ENCODE results near the gene MEP1B. TPM values are rescaled to one million over a fixed set of nuclear protein-coding genes. Genes with fewer than 3 reads are reported as not detected.
"Not testable (repeated sequence)": the region's sequence is repeated elsewhere in the genome, so short reads cannot be mapped to it uniquely, and the experiment has no call there.

The MEP1B gene
- polyA plus RNA-seq, 1 of the 3 experiments (the other 2 are of a cell fraction) = not detected

- no peak overlapping the region for H3K27ac ChIP-seq (ENCODE audit: low read depth in 2 of 2, low read length in 1 of 2)
- no peaks in the 10 kb centered on the region for H4K20me1 ChIP-seq (ENCODE audit: insufficient read depth)
- H3K9me2 ChIP-seq = no peaks in the 10 kb centered on the region
- H3K79me2 ChIP-seq (ENCODE audit: insufficient read depth) = no peaks in the 10 kb centered on the region
- H3K9me3 ChIP-seq = no peaks in the 10 kb centered on the region
- H3K4me1 ChIP-seq (ENCODE audit: control insufficient read depth in 1 of 2, insufficient read depth in 2 of 2, low read depth in 1 of 2, low read length in 1 of 2) = no peaks in the 10 kb centered on the region
- H3K27me3 ChIP-seq (ENCODE audit: insufficient read depth) = no peaks in the 10 kb centered on the region
- DNase-seq = no peak
- no peak overlapping the region for H3K4me2 ChIP-seq
- H3F3A ChIP-seq (replicated peaks; ENCODE audit: insufficient read depth) = no peaks in the 10 kb centered on the region
- 72% methylated on average over 1 of the region's 1 CpG for WGBS (ENCODE audit: low lambda C conversion rate)
- H3K4me3 ChIP-seq (ENCODE audit: low read depth in 2 of 2, low read length in 1 of 2) = no peak overlapping the region
- no peak for TF ChIP-seq RCOR1 (IDR thresholded peaks at IDR 0.05; ENCODE audit: low read length)
- TF ChIP-seq JUND (IDR thresholded peaks at IDR 0.05) = no peak
- no peak for TF ChIP-seq EZH2phosphoT487 (IDR thresholded peaks at IDR 0.05; ENCODE audit: borderline replicate concordance, low read depth)
- TF ChIP-seq TEAD4 (IDR thresholded peaks at IDR 0.05; ENCODE audit: borderline replicate concordance, insufficient read depth) = no peak
- TF ChIP-seq, protein P1, sequence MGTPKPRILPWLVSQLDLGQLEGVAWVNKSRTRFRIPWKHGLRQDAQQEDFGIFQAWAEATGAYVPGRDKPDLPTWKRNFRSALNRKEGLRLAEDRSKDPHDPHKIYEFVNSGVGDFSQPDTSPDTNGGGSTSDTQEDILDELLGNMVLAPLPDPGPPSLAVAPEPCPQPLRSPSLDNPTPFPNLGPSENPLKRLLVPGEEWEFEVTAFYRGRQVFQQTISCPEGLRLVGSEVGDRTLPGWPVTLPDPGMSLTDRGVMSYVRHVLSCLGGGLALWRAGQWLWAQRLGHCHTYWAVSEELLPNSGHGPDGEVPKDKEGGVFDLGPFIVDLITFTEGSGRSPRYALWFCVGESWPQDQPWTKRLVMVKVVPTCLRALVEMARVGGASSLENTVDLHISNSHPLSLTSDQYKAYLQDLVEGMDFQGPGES (IDR thresholded peaks at IDR 0.05; ENCODE audit: low read depth, low read length) = no peak
- TF ChIP-seq YY1 (IDR thresholded peaks at IDR 0.05; ENCODE audit: low read depth) = no peak
- no peak for TF ChIP-seq ZBTB33 (IDR thresholded peaks at IDR 0.05; ENCODE audit: borderline replicate concordance, low read depth)
- TF ChIP-seq SMC3 (IDR thresholded peaks at IDR 0.05; ENCODE audit: low read depth, low read length) = no peak
- TF ChIP-seq MXI1 (IDR thresholded peaks at IDR 0.05; ENCODE audit: low read depth, low read length) = no peak
- no peak for TF ChIP-seq RXRA (IDR thresholded peaks at IDR 0.05; ENCODE audit: borderline replicate concordance, low read depth)
- no peak for TF ChIP-seq NRF1 (IDR thresholded peaks at IDR 0.05; ENCODE audit: low read depth, low read length)
- no peak for TF ChIP-seq MEF2A (IDR thresholded peaks at IDR 0.05; ENCODE audit: borderline replicate concordance, low read depth)
- TF ChIP-seq, protein P2, sequence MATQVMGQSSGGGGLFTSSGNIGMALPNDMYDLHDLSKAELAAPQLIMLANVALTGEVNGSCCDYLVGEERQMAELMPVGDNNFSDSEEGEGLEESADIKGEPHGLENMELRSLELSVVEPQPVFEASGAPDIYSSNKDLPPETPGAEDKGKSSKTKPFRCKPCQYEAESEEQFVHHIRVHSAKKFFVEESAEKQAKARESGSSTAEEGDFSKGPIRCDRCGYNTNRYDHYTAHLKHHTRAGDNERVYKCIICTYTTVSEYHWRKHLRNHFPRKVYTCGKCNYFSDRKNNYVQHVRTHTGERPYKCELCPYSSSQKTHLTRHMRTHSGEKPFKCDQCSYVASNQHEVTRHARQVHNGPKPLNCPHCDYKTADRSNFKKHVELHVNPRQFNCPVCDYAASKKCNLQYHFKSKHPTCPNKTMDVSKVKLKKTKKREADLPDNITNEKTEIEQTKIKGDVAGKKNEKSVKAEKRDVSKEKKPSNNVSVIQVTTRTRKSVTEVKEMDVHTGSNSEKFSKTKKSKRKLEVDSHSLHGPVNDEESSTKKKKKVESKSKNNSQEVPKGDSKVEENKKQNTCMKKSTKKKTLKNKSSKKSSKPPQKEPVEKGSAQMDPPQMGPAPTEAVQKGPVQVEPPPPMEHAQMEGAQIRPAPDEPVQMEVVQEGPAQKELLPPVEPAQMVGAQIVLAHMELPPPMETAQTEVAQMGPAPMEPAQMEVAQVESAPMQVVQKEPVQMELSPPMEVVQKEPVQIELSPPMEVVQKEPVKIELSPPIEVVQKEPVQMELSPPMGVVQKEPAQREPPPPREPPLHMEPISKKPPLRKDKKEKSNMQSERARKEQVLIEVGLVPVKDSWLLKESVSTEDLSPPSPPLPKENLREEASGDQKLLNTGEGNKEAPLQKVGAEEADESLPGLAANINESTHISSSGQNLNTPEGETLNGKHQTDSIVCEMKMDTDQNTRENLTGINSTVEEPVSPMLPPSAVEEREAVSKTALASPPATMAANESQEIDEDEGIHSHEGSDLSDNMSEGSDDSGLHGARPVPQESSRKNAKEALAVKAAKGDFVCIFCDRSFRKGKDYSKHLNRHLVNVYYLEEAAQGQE (IDR thresholded peaks at IDR 0.05; ENCODE audit: low read depth, low read length) = no peak
- no peak for TF ChIP-seq FOXM1 (IDR thresholded peaks at IDR 0.05; ENCODE audit: low read depth)
- TF ChIP-seq, protein P3, sequence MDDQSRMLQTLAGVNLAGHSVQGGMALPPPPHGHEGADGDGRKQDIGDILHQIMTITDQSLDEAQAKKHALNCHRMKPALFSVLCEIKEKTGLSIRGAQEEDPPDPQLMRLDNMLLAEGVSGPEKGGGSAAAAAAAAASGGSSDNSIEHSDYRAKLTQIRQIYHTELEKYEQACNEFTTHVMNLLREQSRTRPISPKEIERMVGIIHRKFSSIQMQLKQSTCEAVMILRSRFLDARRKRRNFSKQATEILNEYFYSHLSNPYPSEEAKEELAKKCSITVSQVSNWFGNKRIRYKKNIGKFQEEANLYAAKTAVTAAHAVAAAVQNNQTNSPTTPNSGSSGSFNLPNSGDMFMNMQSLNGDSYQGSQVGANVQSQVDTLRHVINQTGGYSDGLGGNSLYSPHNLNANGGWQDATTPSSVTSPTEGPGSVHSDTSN (IDR thresholded peaks at IDR 0.05) = no peak
- TF ChIP-seq FOXJ3 (CRISPR knock-in tag; IDR thresholded peaks at IDR 0.05) = no peak
- no peak for TF ChIP-seq TAF1 (IDR thresholded peaks at IDR 0.05; ENCODE audit: borderline replicate concordance, low read depth, low read length)
- H3K9ac ChIP-seq = no peak overlapping the region
- ChIA-PET CTCF (interaction anchor here (1.0 to 1.3 kb wide), 3 partner anchors 17 to 97 kb away, joined by 3 to 4 read pairs (median 4); no protein-coding TSS in a partner anchor), POLR2A (no interaction called here)
- no peak overlapping the region for H2AFZ ChIP-seq (ENCODE audit: low read depth)
- no peaks in the 10 kb centered on the region for H3K36me3 ChIP-seq (replicated peaks in 1 of 2; ENCODE audit: control insufficient read depth in 1 of 2, insufficient read depth in 2 of 2, low read length in 1 of 2)
These were observed 14.6 kb upstream of the MEP1B start for GRCh38 chr18:32175265-32175664.

DNA sequence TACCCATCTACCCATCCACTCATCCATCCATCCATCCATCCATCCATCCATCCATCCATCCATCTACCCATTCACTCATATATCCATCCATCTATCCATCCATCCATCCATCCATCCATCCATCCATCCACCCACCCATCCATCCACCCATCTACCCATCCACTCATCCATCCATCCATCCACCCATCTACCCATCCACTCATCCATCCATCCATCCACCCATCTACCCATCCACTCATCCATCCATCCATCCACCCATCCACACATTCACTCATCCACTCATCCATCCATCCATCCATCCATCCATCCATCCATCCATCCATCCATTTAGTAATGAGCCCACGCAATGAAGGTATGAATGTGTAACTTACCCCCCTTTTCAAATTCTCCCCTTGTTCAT, 13.1 kb upstream of the MEP1B start:
- H3K36me3 ChIP-seq (replicated peaks in 1 of 2; ENCODE audit: control insufficient read depth in 1 of 2, insufficient read depth in 2 of 2, low read length in 1 of 2); H3K79me2 ChIP-seq (ENCODE audit: insufficient read depth); H3F3A ChIP-seq (replicated peaks; ENCODE audit: insufficient read depth); H3K9ac ChIP-seq; H3K27ac ChIP-seq (ENCODE audit: low read depth in 2 of 2, low read length in 1 of 2); DNase-seq; H2AFZ ChIP-seq (ENCODE audit: low read depth); H3K9me3 ChIP-seq; POLR2A ChIA-PET; H3K9me2 ChIP-seq; H3K4me2 ChIP-seq; H3K4me1 ChIP-seq (ENCODE audit: control insufficient read depth in 1 of 2, insufficient read depth in 2 of 2, low read depth in 1 of 2, low read length in 1 of 2); H3K4me3 ChIP-seq (ENCODE audit: low read depth in 2 of 2, low read length in 1 of 2); H4K20me1 ChIP-seq (ENCODE audit: insufficient read depth); H3K27me3 ChIP-seq (ENCODE audit: insufficient read depth): not testable (repeated sequence)
- CTCF ChIA-PET = interaction anchor here (0.9 kb wide), 1 partner anchor 19 kb away, joined by 3 read pairs; no protein-coding TSS in a partner anchor
- 16% methylated on average over 1 of the region's 1 CpG for WGBS (ENCODE audit: low lambda C conversion rate)

All from SK-N-SH (cell line).